GM18507 (cell line): ENCODE data around the gene GNG2.
A peak's percentile ranks its signal among the peaks of the same experiment; 100 is the strongest.
"Not testable (repeated sequence)": the region's sequence is repeated elsewhere in the genome, so short reads cannot be mapped to it uniquely, and the experiment has no call there.

Experiments used
- DNase-seq: peaks from one replicate; pipeline ENCODE4 v3.0.0; 2011; ENCODE audit warnings: low read depth; ENCODE audit not compliant: insufficient read length; ENCODE audit errors: extremely low spot score
- FAIRE-seq: peaks from 2 replicates; lab custom pipeline; 2011; peaks lifted over from hg19 to GRCh38; lab: Jason Lieb, UNC

Gene GNG2

DNA sequence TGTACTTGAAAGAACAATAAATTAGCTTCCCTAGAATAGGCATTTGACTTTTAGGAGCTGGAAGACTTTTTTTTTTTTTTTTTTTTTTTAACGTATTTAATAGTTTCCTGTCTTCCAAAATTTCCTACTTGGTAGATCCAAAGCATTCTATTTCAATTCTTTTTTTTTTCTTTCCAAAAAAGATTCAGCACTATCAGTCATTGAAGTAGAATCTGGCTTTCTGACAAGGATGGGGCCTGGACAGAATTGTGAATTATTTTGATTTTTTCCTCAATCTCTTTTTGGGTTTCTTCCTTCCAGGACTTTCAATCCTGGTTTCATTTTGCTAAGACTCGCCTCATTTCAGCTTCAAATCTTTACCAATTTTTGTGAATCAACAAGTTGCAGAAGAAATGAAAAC lies 21.2 kb downstream of the GNG2 start:
- FAIRE-seq (no peak), DNase-seq (no peak)

DNA sequence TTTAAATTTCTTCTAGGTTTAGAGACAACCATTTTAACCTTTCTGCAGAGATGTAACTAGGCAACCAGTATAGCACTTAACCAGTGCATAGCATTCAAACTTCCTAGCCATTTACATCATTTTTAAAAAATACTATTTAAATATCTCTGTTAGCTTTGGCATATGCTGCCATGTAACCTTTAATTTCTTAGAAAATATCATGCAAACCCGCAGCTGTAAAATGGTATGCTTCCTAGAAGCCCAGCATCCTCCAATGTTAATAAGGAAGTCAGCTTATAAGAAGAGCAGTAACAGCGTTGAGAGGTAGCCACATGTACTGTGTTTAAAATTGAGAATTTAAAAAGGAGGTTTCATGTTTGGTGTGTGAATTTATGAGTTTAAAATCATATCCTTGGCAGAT lies 22.8 kb downstream of the GNG2 start:
- FAIRE-seq (no peak), DNase-seq (no peak)

DNA sequence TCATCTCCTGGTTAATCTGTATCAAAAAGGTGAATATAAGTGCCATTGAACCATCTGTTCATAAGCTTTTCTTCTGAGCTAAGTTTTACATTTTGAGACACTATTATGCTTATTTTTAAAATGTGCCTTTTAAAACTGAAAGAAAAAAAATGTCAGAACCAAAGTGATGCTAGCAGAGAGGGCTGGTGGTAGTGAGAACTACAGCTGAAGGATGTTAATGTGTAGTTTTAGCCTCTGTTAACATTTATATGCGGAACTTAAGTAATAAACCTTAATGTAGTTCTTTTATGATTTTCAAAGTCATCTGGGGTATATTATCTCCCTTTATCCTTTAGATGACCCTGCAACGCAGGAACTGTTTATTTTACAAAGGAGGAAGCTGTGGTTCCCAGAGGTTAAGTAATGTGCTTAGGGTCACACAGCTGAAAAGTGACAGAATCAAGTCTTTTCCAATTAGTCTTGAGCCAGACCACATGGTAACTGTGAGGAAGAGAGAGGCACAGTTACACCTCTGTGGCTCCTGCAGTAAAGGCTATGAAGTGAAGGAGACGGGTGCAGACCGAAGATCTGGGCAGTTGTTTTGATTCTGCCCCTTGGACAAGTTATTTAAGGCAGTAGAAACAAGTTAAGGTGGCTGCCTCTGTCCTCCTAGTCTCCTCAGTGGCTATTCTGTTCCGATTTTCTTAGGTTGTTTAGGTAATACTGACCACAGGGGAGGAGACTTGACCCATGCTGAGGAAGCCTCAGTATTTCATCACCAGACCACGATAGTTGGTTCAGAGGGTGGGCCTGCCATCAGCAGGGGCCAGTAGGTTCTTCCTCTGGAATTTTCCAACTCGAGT lies 23.9 kb downstream of the GNG2 start:
- peak; percentile 83 for FAIRE-seq
- DNase-seq: no peak

DNA sequence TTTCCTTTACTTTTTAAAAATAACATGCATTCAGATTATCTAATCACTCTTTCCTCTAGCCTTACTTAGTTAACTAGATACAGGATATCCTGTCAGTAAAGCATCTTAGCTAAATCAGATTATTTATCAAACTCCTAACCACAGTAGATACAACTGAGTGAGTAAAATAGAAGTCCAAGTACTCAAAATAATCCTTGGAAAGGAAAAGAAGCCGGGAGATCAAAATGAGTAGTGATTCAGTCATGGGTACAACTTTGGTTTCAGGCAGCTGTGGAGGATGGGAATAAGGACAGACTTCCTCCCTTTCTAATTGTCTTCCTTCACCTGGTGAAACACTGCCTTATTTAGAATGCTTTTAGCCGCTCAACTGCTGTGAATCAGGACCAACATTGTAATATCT lies 29.4 kb downstream of the GNG2 start:
- DNase-seq (no peak), FAIRE-seq (no peak)

DNA sequence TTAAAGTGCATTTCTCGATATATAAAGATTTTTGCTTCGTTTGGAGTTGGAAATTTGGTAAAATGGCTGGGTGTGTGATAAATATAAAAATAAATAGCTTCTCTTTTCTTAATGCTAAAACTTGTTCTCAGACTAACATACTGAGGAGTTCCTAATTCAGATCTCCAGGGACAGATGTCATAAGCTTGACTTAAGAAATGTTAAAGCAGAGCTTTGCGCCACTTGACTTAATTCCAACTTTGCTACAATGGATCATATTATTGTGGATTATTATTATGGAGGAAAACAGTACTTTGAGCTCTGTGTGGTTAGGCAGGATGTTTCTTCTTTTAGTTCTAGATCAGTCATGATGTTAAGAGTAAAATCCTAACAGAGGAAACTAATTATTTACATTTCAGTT lies 33.8 kb downstream of the GNG2 start:
- FAIRE-seq: no peak
- DNase-seq: no peak

DNA sequence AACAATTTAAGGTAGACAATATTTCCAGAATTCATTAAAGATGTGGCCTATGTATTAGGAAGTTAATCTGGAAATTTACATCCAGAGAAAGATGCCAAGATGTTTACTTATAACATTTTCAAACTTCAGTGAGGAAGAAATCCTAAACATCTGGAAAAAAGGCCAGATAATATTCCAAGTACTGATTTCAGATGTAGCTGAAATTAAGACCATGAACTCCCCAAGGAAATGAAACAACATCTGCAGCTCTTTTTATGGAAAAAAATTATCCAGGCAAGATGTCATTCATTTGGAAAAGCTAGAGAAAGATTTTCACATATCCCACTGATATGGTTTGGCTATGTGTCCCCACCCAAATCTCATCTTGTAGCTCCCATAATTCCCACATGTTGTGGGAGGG lies 35.0 kb downstream of the GNG2 start:
- FAIRE-seq (no peak), DNase-seq (no peak)

DNA sequence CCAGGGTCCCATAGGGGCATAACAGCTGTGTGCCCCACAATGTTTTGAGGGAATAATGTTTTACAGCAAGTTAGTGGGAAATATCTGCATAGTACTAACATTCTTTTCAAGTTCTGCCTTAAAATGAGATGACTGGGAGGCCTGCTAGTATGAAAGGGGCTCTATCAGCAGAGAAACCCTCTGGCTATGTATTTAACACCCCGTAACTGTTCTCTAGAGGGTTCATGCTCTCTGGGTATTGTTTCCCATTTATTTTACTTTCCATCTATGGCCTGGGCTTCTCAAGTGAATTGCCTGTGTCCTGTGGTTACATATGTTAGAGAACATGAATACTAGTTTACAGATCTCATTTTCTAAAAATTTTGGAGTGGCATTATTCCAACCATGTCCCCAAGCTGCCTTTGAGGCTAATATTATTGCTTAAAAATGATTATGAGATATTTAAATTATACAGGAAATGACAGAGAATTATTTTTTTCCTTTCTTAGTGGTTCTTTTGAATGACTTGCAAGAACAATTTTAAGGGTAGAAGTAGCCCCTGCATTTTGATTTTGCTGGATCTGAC lies 37.5 kb downstream of the GNG2 start:
- DNase-seq (no peak), FAIRE-seq (no peak)

DNA sequence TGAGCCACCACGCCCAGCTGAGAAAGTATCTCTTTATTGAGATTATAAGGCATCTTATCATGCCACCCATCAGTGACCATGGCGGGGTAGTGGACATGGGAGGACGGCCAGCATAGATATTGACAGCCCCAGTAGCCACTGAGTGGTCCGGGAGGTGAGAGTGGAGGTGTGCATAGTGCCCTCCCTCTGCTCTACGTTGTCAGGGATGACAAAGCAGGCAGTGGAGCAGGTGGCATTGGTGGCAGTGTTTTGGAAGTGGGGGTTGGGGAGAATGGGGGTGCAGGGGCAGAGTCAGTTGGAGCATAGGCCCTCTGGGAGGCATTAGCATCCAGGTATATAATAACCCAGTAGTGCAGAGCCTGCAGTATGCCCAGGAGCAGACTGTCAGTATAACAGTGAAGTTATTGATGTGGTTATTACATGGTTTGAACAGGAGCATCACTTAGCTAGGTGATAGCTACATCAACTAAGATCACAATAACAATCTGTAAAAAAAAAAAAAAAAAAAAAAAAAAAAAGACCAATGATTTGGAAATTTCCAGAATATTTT lies 41.1 kb downstream of the GNG2 start:
- FAIRE-seq (no peak), DNase-seq (no peak)

DNA sequence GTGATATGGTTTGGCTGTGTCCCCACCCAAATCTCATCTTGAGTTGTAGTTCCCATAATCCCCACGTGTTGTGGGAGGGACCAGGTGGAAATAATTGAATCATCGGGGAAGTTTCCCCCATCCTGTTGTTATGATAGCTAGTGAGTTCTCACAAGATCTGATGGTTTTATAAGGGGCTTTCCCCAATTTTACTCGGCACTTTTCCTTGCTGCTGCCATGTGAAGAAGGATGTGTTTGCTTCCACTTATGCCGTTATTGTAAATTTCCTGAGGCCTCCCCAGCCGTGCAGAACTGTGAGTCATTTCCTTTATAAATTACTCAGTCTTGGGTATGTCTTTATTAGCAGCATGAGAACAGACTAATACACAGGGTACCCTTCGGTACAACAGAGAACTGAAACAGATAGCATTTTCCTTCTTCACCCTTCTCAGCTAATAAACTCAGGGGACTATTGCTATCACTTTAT lies 45.3 kb downstream of the GNG2 start:
- FAIRE-seq: peak; percentile 67
- DNase-seq: not testable (repeated sequence)

DNA sequence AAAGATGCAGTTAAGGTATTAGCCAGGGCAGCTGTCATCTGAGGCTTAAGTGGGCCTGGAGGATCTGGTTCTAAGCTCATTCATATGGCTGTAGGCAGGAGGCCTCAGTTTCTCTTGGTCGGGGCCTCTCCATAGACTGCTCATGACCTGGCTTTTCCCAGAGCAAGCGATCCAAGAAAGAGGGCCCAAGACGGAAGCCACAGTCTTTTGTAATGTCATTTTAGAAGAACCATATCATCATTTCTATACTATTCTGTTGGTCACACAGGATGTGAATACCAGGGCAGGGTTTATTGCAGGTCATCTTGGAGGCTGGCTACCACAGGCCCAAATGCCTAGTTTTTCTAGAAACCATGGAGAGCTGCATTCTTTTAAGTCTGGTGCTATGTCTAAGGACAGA lies 47.7 kb downstream of the GNG2 start:
- DNase-seq (no peak), FAIRE-seq (no peak)

DNA sequence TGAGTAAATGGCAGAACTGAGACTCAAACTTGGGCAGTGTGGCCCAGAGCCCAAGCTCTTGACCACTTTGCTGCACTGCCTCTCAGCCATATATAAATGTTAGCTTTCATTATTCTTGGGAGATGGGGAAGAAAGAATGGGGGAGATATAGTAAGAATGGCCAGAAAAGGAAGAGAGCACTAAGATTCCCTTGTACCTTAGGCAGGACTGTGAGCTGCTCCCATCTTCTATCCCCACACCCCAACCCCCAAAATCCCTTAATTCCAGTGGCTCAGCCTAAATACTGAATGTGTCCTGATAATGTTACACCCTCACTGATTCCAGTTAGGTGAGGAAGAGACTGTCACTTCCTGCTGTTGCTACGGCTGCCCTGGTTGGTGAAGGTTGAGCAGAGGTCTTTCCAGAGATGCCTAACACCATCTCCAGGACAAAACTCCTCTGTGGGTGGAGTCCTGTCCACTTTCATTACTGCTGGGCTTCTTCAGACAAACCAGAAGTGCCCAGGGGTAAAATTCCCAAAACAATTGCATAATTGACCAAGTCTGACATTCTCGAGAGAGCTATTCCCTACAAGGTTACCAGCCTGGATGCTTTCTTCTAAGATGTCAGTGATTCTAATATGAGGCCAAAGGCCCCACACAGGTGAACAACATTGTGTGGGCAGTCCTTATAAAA lies 51.8 kb downstream of the GNG2 start:
- DNase-seq: no peak
- no peak for FAIRE-seq

DNA sequence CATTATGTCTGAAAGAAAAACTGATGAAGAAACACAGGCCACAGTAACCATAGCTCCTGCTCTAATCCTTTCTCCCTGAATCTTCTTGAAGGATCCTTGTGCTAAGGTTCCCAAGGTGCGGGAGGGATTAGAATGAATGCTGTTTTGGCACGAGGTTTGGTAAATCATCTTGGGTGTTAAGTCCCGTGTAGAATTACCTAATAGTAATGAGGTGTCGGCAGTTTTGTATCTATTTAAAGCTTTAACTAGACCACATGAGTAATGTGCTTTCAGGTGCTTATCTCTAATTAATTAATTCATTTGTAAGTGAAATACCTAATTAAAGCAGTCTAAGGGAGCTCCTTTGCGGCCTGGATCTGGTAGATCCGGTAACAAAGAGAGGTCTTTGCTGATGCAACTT lies 53.9 kb downstream of the GNG2 start:
- no peak for FAIRE-seq
- no peak for DNase-seq

DNA sequence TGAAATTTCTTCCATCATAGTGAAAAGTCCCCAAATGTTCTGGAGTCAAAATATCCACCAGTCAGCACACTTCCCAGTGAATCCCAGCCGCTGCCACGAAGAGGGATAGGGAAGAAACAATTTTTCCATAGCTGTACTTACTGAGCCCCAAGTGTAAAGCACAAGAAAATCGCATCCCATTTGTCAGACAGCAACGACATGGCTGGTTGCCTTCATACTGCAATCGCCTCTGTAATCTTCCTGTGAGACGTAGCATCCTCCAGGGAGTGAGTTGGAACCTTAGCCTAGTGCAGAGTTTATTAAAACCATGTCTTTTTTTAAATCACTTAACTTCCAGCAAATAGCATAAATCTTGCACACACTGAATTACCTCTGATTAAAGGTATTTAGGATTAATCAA lies 56.8 kb downstream of the GNG2 start:
- no peak for FAIRE-seq
- no peak for DNase-seq

DNA sequence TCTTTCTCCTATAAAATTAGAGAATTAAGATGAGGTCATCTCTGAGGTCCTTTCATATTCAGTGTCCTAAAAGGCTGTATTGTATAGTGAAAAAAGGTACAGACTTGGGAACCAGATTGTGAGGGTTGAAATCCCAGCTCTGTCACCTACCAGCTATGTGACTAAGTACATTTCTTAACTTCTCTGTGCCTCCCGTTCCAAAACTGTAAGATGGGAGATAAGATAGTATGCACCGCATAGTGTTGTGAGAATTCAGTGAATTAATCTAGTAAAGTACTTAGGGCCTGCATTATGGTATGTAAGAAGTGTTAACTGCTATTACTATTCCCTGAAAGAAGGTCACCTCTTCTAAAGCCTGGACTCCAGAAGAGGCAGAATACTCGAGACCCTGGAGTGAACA lies 60.6 kb downstream of the GNG2 start:
- FAIRE-seq: no peak
- no peak for DNase-seq

DNA sequence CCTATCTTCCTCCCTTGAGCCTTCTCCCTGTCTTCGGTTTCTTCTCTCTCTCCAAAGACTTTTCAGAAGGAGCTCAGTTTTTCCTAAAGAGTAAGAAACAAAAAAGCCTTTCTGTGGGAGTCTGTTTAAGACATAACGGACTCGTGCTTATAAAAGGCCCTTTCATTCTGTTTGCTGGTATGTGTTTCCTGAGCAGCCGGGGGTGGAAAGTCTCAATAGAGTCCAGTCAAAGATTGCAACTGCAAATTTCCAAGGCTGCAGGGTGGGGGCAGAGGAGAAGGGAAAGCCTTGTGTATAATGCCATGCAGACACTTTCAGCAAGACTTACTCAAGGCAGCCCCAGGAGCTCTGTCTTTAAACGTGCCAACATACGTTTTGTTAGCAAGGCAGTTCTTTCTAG lies 62.2 kb downstream of the GNG2 start:
- FAIRE-seq: no peak
- no peak for DNase-seq

DNA sequence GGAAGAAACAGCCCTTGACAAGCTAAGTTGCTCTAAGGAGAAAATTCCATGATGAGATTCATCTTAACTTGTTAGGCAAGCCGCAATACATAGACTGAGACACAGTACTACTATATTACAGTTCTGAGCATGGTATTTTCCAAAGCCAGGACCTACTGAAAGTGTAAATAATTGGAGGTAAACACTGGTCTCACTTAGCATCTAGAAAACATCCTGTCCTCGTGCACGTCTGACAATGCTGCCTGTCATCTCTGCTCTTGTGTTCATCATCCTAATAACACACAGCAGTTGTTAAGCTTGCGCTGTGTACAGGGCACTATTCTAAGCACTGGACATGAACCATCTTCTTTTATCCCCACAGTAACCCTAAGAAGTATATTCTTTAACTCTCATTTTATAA lies 64.2 kb downstream of the GNG2 start:
- FAIRE-seq: no peak
- no peak for DNase-seq

DNA sequence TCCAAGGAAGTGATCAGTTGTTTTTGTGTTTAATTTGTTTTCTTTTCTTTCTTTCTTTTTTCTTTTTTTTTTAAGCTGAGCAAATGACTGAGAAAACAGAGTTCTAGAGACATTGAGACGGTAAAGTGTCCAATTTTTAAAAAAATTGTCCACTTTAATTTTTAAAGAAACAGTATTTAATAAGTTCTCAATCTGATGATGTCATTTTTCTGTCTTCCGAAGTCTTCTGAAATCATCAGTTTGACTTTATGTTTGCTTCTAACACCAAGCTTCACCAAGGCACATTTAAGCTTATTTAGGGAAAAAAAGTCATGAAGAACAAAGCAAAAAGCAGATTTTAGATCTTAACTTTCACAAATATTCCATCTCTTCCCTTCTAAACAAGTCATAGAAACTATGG lies 65.6 kb downstream of the GNG2 start:
- no peak for DNase-seq
- FAIRE-seq: no peak

DNA sequence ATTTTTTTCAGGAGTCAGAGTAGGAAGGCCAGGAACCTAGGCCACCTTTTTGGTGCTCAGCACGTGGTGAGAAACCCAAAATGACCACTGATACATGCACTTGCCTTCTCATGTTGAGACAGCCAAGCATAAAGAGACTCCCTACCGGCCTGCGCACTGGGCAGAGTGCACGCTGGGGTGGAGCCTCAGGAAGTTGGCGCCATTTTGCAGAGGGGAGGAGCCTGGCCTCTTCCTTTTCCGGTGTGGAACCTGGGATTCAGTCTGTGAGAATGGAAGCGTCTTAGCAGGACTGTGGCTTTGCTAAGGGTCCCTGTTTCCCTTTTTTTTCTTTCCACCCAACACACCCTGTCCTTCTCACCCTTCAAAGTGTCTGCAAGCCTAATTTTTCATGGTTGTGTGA lies 66.0 kb downstream of the GNG2 start:
- FAIRE-seq: no peak

DNA sequence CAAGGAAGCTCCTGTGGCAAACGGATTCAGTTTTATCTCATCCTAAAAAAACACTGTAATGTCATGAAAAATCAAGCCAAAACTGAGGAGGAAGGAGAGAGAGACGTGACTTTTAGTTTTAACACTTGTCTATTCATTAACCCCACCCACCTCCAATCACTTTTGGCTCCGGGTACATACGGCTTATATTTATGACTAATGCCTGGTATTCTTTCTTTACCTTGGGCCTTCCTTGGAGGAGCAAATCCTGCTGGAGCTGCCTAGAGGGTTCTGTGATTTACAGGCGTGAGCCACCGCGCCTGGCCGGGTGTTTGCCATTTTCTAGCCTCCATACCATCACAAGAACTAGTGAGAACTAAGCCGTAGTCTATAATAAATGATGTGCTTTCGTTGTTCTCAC lies 68.2 kb downstream of the GNG2 start:
- no peak for FAIRE-seq

More for the DNA sequence above, 66.0 kb downstream of the GNG2 start:
- DNase-seq: no peak

DNA sequence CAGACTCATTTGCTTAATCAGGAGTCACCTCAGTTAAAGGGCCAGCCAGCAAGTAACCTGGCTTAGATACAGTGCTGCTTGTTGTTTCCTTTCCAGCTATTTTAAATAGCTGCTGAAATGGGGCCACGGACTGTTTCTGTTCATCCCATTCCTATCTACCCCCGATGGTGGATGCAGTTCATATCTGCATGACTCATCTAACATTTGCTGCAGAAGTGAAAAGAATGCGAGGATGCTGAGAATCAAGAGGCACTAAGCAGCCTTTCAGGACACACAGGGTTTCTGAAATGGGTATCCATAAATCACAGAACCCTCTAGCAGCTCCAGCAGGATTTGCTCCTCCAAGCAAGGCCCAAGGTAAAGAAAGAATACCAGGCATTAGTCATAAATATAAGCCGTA lies 68.8 kb downstream of the GNG2 start:
- no peak for DNase-seq

More for the DNA sequence above, 68.2 kb downstream of the GNG2 start:
- DNase-seq: no peak

More for the DNA sequence above, 68.8 kb downstream of the GNG2 start:
- no peak for FAIRE-seq
